ENCODE measurements around the gene OR2AT4. TPM values are rescaled to one million over a fixed set of nuclear protein-coding genes. Genes with fewer than 3 reads are reported as not detected.

OR2AT4 gene
- total RNA-seq, 2 donors from 2014 or later = under 0.01 TPM; not detected in 1

GRCh38 chr11:75033916-75034315 lies 62.8 kb downstream of the OR2AT4 start:
- intact Hi-C loops (cut with DNase I) = loop anchor here (10.0 kb wide), 1 partner anchor 109 kb away; no protein-coding TSS in a partner anchor
- Histone ChIP-seq H3K27me3 (no peaks in the 10 kb centered on the region), H3K27ac (no peak overlapping the region), H3K36me3 (replicated peaks in 1 of 2; ENCODE audit: insufficient read depth in 1 of 2, low read depth in 2 of 2) (no peaks in the 10 kb centered on the region), H3K4me1 (no peaks in the 10 kb centered on the region), H3K9me3 (no peaks in the 10 kb centered on the region), H3K4me3 (no peak overlapping the region)
- no peak for DNase-seq
- WGBS, 2 donors = 75 to 79% methylated on average over 3 of the region's 3 CpGs
- no peak for ATAC-seq
- no peak for TF ChIP-seq POLR2A (IDR thresholded peaks at IDR 0.05)
- TF ChIP-seq, protein P1, sequence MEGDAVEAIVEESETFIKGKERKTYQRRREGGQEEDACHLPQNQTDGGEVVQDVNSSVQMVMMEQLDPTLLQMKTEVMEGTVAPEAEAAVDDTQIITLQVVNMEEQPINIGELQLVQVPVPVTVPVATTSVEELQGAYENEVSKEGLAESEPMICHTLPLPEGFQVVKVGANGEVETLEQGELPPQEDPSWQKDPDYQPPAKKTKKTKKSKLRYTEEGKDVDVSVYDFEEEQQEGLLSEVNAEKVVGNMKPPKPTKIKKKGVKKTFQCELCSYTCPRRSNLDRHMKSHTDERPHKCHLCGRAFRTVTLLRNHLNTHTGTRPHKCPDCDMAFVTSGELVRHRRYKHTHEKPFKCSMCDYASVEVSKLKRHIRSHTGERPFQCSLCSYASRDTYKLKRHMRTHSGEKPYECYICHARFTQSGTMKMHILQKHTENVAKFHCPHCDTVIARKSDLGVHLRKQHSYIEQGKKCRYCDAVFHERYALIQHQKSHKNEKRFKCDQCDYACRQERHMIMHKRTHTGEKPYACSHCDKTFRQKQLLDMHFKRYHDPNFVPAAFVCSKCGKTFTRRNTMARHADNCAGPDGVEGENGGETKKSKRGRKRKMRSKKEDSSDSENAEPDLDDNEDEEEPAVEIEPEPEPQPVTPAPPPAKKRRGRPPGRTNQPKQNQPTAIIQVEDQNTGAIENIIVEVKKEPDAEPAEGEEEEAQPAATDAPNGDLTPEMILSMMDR (IDR thresholded peaks at IDR 0.05) = no peak

GRCh38 chr11:75032550-75032935 lies 64.1 kb downstream of the OR2AT4 start:
- intact Hi-C loops (cut with DNase I) = loop anchor here (10.0 kb wide), 1 partner anchor 108 kb away; no protein-coding TSS in a partner anchor
- H3K4me1 ChIP-seq = no peaks in the 10 kb centered on the region
- ATAC-seq = no peak
- no peak for DNase-seq
- WGBS, 2 donors = 59 to 68% methylated on average over 3 of the region's 3 CpGs
- no peak overlapping the region for H3K4me3 ChIP-seq
- no peaks in the 10 kb centered on the region for H3K36me3 ChIP-seq (replicated peaks in 1 of 2; ENCODE audit: insufficient read depth in 1 of 2, low read depth in 2 of 2)
- no peak overlapping the region for H3K27ac ChIP-seq
- H3K27me3 ChIP-seq = no peaks in the 10 kb centered on the region
- TF ChIP-seq, protein P1 (IDR thresholded peaks at IDR 0.05) = no peak
- no peak for TF ChIP-seq POLR2A (IDR thresholded peaks at IDR 0.05)
- H3K9me3 ChIP-seq = no peaks in the 10 kb centered on the region

DNA sequence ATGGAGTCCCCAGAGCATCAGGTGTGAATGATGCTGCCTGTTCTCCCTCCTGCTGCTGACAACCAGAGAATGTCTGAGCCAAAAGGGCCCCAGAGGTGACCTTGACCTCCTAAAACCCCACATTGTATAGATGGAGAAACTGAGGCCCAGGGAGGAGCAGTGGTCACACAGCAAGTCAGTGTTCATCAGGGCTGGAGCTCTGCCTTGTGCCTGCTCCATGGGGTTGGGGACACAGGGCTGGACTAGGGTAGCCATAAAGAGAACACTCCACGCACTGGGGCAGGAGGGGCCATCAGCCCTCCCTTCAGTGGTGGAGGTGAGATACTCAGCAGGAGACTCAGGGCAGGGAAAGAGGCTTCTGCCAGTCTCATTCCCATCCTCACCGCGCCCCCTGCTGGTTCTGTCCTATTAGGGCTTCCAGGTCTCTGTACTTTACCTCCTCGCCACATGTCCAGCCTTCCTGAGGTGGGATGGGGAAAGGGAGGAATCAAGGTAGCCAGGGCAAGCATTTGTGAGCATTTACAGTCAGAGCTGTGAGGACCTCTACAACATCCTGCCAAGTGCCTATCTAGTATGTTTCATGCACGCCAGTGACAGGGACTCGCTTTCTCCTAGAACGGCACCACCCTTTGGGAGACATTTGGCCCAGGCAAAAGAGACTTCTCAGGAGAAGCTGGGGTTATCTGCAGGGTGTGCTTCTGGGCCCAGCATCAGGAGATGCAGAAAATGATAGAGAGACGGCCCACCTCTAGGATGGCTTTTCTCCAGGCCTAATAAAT lies 64.7 kb downstream of the OR2AT4 start:
- TF ChIP-seq, protein P1 (IDR thresholded peaks at IDR 0.05) = peak; percentile 60 to 78 (median 67)
- TF ChIP-seq POLR2A (IDR thresholded peaks at IDR 0.05) = no peak
- Histone ChIP-seq H3K4me3 (no peak overlapping the region), H3K27me3 (no peaks in the 10 kb centered on the region), H3K4me1 (no peaks in the 10 kb centered on the region), H3K27ac (no peak overlapping the region), H3K9me3 (no peaks in the 10 kb centered on the region), H3K36me3 (replicated peaks in 1 of 2; ENCODE audit: insufficient read depth in 1 of 2, low read depth in 2 of 2) (no peaks in the 10 kb centered on the region)
- intact Hi-C loops (cut with DNase I) = loop anchor here (10.0 kb wide), 1 partner anchor 107 kb away; no protein-coding TSS in a partner anchor
- peak; percentile 71 for ATAC-seq
- peak; percentile 74 to 84 (median 81) for DNase-seq
- 48 to 51% methylated on average over 7 to 8 of the region's 8 CpGs for WGBS, 2 donors

Other genes starting within 250 kb of the OR2AT4 start
- 10 to 100 TPM; 15.6 to 35.3 TPM for gene XRRA1, start 147.8 kb downstream of the OR2AT4 start, total RNA-seq
- 10 to 100 TPM; 15.5 to 30.4 TPM for gene SPCS2, start 147.6 kb downstream of the OR2AT4 start, total RNA-seq
- 1 to 10 TPM; 1.6 to 8.6 TPM for gene NEU3, start 107.9 kb downstream of the OR2AT4 start, total RNA-seq
- gene SLCO2B1, start 54.2 kb upstream of the OR2AT4 start, total RNA-seq = 100 to 1,000 TPM in 1 of 2 donors, 10 to 100 TPM in 1; 33.7 to 101 TPM
- gene TPBGL, start 143.9 kb upstream of the OR2AT4 start, total RNA-seq = under 1 TPM in 1 of 2 donors, not detected in 1; 0.26 TPM

Measured in body of pancreas (tissue), 4 donors.